Liver (tissue), 3 donors: ENCODE results near the gene BBIP1.

Source experiments
- CTCF ChIP-seq: fragments of 150-350 bp; IDR thresholded peaks from 2 replicates; pipeline ENCODE4 v1.5.1; 2017; ENCODE audit warnings: improper control_type of control experiment, low read depth, low read length; ENCODE audit not compliant: missing input control
- REST ChIP-seq: IDR thresholded peaks from 2 replicates; pipeline ENCODE4 v1.6.1; 2016; ENCODE audit warnings: antibody characterized with exemption, mild to moderate bottlenecking
- SP1 ChIP-seq: IDR thresholded peaks from 2 replicates; pipeline ENCODE4 v1.6.1; 2018; ENCODE audit warnings: antibody characterized with exemption, mild to moderate bottlenecking
- TAF1 ChIP-seq: conservative IDR thresholded peaks from 2 replicates; pipeline ENCODE4 v1.6.1; 2016; ENCODE audit warnings: antibody characterized with exemption, mild to moderate bottlenecking
- YY1 ChIP-seq: IDR thresholded peaks from 2 replicates; pipeline ENCODE4 v1.6.1; 2016; ENCODE audit warnings: antibody characterized with exemption, mild to moderate bottlenecking
- donor health status: healthy.
- donor health status: healthy.

GRCh38 chr10:110893559-110894179 is 25.3 kb downstream of the BBIP1 start:
- TF ChIP-seq SP1 (no peak), CTCF (peak; percentile 61), REST (no peak), YY1 (peak; percentile 18), TAF1 (no peak)
